ENCODE measurements around the gene IFT80.
"Not testable (repeated sequence)": the region's sequence is repeated elsewhere in the genome, so short reads cannot be mapped to it uniquely, and the experiment has no call there.

The IFT80 gene

DNA sequence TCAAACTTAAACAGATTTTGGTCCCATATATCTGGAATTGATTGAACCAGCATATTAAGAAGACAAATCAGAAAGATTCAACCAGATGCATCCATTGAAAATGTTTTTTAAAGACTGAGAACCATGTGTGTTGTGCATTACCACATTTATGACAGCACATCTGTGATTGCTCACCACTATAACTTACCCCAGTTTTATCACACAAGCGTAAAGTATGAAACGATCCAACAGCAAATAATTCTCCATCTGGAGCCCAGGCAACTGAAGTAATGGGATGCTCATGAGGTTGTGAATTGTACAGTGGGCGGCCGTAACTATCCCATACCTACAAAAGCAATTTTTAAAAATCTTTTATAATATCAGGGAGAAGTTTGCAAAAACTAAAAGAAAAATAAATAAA is 43.2 kb downstream of the IFT80 start:
- no peak for DNase-seq

DNA sequence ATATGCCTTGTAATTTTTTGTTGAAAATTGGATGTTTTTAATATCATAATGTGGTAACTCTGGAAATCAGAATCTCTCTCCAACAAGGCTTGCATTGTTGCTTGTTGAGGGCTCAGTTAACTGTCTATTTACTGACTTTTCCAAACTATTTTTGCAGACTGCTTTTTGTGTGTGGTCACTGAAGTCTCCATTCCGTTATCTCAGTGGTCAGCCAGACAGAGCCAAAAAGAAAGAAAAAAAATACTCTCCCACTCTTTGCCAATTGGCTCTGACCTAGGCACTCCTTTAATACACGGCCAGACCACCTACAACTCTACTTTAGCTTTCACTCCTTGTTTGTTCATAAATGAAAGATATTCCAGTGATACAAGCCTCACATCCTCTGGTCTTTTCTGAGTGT is 52.5 kb downstream of the IFT80 start:
- DNase-seq = no peak

DNA sequence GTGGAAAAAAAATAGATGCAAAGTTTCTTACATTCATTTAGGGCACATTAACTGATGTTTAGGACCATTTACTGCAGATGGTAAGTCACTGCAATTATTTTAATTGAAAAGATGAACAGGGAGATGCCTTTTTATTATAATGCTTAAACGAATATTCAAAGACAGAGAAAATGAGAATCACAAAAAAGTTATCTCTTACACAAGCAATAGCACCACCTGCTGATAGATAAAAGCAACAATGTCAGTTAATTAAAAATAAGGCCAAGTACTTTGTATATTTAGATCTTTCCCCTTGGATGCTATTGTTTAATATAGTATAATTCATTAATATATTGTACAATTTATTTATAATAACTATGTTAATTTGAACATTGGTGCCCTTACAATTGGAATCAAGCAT is 55.9 kb downstream of the IFT80 start:
- peak; percentile 54 for DNase-seq

DNA sequence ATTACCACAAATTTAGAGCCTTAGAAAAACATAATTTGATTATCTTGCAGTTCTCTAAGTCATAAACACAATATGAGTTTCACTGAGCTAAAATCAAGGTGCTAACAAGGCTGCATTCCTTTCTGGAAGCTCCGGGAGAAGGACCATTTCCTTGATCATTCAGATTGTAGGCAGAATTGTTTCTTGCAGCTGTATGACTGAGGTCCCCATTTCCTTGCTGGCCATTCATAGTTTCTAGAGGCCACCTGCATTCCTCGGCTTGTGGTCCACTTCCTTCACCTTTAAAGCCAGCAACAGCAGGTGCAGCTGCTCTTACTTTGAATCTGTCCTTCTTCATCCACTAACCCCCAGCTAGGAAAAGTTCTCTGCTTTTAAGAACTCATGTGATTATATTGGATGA is 58.7 kb downstream of the IFT80 start:
- no peak for DNase-seq

DNA sequence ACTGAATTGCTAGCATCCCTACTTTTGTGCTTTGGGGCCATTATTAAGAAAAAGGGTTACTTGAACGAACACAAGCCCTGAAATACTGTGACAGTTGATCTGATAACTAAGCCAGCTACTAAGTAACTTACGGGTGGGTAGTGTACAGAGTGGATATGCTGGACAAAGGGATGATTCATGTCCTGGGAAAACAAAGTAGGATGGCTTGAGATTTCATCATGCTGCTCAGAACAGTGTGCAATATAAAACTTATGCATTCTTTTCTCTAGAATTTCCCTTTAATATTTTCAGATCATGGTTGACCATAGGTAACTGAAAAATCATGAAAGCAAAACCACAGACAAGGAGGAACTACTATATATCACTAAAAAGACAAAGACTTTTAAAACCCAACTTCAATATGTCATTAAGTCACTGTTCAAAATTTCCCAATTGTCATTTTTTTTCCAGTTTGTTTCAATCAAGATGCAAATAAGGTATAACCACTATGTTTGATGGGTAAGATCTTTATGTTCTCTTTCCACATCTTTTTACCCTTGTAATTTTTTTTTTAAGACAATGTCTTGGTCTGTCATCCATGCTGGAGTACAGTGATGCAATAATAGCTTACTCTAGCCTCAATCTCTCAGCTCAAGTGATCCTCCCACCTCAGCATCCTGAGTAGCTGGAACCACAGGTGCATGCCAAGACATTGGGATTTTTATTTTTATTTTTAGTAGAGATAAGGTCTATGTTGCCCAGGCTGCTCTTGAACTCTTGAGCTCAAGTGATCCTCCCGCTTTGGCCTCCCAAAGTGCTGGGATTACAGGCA is 67.7 kb downstream of the IFT80 start:
- no peak for DNase-seq

DNA sequence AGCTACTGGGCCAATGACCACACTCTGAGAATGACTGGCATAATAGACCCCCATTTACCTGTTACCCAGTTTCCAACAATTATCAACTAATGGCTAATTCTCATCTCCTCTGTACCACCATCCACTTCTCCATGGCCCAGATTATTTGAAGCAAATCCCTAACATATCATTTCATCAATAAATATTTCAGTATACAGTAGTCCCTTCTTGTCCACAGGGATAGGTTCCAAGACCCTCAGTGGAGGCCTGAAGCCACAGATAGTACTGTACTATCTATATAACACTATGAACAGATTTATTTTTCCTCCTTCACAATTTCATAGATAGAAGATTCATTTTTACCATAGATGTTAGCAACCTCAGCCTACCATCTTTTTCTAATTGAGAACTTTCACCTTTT is 68.3 kb downstream of the IFT80 start:
- no peak for DNase-seq

DNA sequence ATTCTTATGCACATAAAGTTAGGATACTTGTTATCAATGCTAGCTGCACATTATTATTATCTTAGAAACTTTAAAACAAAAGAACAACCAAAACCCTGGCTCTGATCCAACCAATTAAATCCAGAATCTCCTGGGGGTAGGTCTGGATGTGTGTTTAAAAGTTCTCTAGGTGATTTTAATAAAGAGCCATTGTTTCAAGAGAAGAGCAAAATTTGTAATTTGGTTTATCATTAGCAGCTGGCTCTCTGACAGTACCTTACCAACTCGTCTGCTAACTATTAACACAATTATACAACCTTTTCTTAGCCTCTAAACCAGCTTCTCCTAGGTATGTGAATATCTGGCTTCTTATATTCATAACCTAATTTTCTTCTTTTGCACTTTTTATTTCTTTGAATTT is 68.9 kb downstream of the IFT80 start:
- no peak for DNase-seq

DNA sequence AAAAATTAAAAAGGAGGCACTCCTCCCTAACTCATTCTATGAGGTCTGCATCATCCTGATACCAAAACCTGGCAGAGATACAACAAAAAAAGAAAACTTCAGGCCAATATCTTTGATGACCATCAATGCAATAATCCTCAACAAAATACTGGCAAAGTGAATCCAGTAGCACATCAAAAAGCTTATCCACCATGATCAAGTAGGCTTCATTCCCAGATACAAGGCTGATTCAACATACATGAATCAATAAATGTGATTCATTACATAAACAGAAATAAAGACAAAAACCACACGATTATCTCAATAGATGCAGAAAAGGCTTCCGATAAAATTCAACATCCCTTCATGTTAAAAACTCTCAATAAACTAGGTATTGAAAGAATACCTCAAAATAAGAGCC is 72.7 kb downstream of the IFT80 start:
- DNase-seq = not testable (repeated sequence)

DNA sequence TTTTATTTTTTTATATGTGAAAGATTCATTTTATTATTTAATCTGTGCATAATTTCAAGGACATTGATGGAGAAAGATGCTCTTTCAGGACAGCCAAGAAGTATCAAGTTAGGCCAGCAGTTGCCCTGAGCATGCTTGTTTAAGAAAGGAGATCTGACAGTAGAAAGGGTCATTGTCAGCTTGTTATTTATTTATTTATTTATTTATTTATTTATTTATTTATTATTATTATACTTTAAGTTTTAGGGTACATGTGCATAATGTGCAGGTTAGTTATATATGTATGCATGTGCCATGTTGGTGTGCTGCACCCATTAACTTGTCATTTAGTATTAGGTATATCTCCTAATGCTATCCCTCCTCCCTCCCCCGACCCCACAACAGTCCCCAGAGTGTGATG is 77.2 kb downstream of the IFT80 start:
- not testable (repeated sequence) for DNase-seq

DNA sequence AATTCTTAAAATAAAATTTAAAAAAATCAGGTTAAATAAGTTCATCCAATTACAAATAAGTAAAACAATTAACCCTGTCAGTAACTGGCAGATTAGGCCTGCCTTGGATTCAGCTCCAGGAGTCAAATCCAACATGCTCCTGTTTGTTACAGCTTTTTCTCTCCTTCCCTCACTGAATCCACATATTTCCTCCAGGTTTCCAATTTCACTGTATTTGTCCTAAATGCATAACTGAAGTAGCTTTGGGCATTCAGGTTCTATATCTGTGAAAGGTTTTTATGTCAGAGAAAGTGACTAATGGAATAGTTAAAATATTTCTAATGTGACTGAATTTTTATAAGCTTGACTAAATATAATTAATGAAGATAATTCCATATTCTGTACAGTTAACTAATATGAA is 79.7 kb downstream of the IFT80 start:
- DNase-seq = no peak

DNA sequence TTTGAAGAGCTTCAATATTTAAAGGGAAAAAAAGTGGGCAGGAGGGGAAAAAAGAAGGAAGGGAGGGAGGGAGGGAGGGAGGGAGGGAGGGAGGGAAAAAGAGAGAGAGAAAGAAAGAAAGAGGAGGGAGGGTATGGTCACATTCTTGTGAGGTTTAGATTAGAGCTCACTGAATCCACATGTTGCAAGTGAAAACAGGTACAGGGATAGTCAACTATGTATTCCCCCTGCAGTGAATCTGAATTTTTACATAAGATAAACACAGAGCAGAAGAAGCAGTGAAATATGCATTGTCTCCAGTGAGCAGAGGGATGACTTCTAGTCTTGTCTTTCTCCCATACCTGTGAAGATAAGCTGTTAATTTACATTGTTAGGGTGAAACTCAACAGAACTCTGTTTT is 84.0 kb downstream of the IFT80 start:
- DNase-seq = no peak

DNA sequence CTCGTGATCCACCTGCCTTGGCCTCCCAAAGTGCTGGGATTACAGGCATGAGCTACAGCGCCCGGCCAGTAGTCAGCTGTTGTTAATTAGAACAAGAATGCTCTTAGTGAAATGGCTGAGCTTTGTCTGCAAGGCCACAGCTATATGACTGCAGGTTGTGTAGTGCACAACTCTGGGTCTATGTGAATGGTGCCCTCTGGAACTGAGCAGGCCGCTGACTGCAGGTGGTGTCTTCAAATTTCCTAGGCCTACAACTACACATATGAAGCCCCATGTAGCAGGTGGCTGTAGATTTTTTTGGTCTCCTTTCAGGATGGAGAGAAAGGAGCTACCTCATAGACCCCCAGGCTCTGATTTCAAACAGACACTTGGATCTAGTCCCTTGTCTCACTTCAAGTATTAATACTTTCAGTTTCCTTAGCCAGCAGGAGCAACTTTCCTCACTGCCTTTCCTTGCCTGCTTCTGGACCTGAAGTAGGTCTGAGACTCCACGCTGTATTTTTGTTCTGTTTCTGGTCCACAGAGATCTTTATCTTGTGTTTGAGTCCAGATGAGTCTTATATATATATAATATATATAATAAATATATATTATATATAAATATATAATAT is 86.9 kb downstream of the IFT80 start:
- DNase-seq = no peak

DNA sequence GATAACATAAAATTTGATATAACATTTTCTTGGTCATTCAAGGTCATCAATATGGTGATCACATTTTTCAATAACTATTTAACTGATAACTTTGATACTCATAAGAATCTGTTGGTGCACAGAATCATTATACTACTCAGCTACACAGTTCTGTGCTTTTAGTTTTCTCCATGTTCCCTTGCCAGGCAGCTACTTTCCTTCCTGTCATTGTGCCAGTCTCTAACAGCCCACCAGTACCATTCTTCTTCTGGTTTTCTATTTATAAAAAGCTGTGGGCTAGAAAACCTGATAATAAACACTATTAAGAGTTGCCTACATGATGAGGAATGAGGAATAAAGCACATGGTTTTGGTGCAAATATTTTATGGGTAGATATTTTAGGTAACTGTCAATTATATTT is 96.2 kb downstream of the IFT80 start:
- no peak for DNase-seq

DNA sequence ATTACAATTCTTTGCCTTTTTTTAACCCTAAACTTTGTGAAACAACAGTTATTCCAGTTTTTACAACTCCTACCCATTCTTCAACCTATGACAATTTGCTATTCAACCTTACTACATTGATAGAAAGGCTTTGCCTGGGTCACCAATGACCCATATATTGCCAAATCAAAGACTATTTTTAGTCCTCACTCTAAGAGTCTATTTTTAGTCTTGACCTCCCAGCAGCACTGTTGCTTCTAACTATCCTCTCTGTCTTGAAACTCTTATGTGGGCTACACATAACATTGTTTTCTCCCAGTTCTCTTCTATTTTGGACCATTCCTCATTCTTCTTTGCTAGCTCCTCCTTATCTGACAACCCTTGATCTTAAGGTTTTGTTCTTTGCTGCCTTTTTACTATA is 102.4 kb downstream of the IFT80 start:
- DNase-seq = no peak

DNA sequence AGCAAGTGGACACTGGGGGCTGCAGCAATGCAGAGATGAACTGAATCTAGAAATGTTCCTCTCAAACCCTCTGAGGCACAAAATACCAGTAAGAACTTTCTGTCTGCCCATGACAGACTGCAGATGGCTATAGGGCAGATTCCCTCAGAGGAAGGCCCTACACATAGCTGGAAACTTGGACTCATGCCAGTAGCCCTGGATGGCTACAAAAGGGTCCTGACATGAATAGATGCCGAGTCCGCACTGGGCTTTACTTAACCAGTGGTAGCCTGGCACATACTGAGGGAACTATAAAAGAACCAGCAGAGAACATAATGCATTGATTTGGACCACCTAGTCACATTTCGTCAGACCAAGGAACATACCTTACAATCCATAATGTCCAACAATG is 107.1 kb downstream of the IFT80 start:
- DNase-seq = no peak

DNA sequence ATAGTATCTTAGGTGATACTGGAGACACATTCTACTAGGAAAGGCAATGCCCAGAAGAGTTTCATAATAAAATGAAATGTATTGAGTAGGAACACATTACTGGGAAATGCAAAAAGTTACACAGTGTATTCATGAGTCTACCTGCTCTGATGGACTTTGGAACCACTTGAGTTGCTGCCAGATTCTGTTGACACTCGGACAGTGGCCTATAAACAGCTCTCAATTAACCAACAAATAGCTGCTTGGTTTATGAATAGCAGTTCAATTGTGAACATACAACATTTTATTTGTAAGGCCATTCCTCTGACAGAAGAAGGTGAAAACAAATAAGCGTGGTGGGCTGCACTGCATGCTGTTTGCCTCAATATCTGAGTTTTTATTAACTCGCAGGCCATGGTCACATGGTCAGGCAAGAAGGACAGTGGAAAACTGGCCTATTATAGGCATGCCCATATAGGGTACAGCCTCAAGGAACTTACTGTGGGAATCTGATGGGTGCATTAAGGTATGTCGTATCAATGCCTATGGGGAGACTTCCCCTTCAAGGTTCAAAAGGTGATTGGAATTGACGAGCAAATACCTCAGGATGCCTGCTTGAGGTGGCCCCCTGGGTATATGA is 107.6 kb downstream of the IFT80 start:
- no peak for DNase-seq

DNA sequence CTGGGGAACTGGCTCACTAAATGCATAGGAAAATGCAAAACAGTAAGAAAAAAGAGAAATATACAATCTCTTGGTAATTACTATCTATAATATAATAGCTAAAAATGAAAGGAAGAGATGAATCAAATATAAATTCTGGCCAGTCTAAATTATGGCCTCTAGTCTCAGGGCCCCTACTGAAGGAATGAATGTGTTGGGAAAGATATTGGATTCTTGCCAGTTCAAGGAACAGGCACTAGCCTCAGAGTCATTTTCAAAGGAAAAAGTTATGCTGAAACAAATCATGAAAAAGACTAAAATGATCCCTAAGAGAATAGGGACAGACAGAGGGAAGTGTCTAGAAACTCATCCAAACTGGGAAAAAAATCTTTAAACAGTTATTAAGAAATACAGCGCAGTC is 111.4 kb downstream of the IFT80 start:
- DNase-seq = no peak

DNA sequence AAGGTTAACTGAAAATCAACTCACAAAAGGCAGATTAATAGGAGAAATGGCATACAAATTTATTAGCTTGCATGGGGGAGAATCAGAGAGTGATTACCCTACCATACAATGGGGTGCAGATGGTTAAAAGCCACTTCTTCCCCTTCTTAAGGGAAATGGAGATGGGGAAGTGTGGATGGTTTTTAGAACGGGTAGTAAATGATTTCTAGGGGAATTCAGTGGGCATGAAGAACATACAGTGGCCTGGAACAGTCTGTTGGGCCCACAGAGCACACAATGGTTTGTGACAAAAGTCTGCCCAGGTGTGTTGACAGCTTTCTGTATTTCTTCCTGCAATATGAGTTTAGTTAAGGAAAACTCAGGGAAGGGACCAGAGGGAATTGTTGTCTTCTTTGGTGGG is 112.8 kb downstream of the IFT80 start:
- no peak for DNase-seq

DNA sequence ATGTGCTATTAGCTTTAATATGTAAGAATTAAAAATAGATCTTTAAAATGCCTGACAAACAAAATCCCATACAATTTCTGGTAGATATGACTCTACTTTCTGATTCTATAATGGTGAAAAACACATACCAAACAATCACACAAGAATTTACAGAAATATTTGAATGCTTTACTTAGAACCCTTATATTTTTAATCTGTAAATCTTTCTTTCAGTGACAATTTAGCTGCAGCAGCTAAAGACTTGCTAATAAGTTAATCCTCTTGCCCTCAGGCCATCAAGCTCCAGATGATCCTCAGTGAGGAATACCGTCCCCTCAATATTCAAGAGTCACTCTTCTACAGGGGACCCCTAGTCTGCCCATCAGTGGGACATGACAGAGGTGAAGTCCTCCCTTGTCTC is 118.2 kb downstream of the IFT80 start:
- DNase-seq = no peak

DNA sequence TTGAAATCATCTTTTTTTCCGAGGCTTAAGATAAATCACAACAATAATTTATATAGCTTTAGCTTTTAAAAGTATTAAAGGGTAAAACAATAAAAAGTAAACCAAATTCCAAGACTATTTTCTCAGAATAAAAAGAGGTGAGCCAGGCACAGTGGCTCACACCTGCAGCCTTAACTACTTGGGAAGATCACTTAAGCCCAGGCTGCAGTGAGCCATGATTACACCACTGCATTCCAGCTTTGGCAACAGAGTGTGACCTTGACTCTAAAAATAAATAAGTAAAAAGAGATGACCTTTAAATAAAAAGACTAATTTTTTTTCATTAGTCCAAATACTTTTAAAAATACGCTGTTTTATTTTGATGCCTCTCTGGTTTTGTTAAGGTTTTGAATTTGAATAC is 119.4 kb downstream of the IFT80 start:
- no peak for DNase-seq

DNA sequence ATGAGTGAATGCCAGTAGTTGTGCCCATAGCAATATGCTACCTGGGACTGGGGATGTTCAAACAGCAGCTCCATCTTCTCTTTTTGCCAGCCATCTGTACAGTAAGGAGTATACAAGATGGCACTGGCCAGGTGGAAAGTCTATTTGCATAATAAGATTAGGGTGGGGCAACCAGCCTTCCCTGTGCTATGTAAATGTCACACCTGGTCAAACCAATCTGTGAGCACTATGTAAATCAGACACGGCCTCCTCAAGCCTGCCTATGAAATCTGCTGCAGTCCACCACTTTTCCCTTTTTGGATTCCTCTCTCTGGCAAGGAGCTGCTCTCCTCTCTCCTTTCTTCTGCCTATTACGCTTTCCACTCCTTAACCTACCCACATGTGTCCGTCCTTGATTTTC is 120.8 kb downstream of the IFT80 start:
- no peak for DNase-seq

DNA sequence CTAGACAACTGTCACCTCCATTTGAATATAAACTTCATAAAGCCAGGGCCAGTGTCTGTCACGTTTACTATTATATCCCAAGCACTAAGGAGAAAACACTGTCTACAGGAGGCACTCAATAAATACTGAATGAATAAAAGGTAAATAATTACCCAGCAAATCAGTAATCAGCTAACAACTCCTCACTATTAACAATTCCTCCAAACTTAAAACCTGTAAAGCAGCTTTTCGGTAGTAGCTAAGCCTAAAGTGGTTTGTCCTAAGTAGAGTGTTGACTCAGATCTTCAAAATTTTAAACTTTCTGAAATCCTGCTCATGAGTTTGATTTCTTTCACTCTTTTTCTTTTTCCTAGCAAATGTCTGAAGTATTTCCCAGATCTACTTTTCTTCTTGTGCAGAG is 133.9 kb downstream of the IFT80 start:
- DNase-seq = no peak

DNA sequence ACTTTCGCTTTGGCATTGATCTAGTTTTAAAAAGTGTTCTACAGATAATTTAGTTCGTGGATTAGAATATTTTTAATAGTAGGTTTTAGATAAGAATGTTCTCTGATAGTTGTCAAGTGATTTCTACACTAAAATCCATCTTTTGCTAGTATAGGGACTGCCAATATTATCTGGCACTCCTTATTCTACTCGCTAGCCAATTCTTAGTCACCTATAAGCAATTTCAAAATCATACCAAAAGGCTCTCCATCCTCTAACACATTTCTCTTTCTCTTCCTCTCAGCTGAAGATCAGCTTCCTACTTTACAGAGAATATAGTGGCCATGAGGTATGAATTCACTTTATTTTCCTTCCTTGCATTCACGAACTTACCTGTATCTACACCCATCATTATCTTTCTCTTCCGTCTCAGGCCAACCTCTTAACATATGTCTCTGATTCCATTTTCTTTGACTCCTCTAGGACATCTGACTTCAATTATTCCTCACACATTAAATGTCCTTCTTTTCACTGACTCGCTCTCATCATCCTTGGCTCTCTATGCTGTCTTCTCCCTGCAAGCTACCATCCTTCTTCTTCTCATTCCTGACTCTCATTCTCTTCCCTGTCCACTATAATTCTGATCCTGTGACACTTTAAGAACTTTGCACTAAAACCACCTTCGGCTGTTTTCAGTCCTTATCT is 138.3 kb downstream of the IFT80 start:
- DNase-seq = no peak

DNA sequence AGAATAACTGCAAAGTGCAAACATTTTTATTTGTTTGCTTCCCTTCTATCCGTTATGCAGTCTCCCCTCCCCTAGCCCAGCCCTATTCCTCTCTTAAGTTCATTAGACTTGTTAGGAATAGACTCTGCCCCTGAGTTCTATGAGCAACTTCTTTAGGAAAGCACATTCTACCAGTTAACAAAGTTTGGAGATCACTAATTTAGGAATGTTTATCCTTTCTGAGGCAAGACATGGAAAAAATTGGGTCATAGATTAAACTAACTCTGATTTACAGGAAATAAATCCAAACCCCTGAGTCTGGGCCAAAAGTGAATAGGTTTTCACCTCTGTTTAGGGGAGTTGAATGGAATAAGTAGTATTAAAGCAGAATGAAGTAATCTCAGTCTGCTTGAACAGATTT is 139.4 kb downstream of the IFT80 start:
- DNase-seq = no peak

All from NCI-H1694 treated with DMSO at 0.1 percent for 48 hours (cell line).